Stimulated activated naive CD4-positive, alpha-beta T cell treated with Interleukin-2 at 50 U/mL for 16 hours (primary cell): ENCODE results near the gene PRRC2B.
"Not testable (repeated sequence)": the region's sequence is repeated elsewhere in the genome, so short reads cannot be mapped to it uniquely, and the experiment has no call there.

ENCODE experiments used
- DNase-seq: peaks from one replicate; lab custom pipeline; 2025; lab: John Stamatoyannopoulos, UW

PRRC2B gene

DNA sequence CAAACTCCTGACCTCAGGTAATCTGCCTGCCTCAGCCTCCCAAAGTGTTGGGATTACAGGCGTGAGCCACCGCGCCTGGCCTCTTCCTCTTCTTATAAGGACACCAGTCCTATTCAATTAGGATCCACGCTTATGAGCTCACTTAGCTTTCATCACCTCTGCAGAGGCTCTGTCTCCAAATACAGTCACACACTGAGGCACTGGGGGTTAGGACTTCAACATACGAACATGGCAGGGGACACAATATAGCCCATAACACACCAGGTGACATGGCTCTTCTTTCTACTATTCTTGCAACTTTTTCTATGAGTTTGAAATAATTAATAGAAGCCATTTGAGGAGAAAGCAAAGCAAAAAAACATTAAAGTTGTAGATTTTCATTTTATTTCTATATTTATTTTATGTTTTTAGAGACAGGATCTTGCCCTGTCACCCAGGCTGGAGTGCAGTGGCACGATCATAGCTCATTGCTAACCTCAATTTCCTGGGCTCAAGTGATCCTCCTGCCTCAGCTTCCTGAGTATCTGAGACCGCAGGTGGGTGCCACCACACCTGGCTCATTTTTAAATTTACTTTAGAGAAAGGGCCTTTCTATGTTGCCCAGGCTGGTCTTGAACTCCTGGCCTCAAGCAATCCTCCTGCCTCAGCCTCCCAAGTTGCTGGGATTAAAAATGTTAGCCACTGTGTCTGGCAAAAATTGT is 145.5 kb downstream of the PRRC2B start:
- DNase-seq, result peak; percentile 6

DNA sequence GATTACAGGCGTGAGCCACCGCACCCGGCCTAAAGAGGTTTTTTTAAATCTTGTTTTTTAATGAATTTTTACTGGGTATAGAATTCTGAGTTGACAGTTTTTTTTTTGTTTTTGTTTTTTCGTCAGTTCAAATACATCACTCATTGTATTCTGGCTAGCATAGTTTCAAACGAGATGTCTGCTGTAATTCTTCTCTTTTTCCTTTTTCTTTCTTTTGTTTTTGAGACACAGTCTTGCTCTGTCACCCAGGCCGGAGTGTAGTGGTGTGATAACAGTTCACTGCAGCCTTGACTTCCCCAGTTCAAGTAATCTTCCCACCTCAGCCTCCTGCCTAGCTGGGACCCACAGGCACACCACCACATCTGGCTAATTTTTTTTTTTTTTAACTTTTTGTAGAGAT is 149.3 kb downstream of the PRRC2B start:
- no peak for DNase-seq

DNA sequence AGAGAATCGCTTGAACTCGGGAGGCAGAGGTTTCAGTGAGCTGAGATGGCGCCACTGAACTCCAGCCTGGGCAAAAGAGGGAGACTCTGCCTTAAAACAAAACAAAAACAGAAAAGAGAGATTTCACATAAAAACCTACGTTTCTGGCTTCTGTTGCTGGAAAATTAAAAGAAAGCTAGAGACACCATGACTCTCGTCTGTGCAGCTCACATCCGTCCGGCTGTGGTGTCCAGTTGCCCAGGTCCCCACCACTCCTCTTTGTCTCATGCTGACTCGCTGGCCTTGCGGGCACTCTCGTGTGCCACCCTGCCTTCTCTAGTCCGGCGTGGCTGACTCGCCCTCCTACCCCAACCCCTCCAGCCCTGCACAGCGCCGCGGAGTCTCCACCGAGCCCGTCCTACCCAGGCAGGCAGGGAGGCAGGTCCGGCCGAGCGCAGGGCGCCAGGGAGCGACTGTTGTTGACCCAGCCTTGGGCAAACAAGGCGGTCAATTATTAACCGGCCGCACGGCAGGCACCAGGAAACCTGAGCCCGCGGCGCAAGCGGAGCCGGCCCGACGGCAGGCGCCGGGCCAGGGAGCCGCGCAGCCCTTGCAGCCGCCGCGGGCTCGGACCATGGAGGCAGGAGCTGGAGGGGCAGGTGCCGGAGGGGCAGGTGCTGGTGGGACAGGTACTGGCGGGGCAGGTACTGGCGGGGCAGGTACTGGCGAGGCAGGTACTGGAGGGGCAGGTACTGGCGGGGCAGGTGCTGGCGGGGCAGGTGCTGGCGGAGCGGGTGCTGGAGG is 151.3 kb downstream of the PRRC2B start, which contains the start of gene PRRT1B:
PRRT1B (plus strand) TSS at position 521 of the 783 bp plus-strand sequence; CDS start at position 614, 93 bp downstream.
- no peak for DNase-seq

DNA sequence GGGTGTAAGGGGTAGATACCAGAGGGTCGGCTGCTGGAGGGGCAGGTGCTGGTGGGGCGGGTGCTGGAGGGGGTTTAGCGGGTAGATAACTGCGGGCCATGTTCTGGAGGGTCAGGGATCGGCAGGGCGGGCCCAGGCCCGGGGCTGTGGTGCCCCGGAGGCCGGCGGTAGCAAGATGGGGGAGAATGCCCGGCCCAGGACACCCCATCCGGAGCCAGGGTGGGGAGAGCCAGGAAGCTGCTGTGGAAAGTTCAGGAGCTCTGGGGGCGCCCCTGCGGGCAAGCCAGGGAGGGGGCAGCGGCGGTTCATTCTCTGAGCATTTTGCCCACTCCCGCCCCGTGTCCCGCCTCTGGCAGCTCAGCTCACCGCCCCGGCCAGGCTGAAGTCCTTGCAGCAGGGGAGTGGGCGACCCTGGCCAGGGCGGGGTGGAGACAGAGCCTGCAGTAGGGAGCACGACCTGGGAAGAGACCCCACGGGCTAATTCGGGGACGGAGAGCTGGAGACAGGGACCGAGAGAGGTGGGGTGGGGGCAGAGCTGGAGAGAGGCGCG is 152.0 kb downstream of the PRRC2B start:
- no peak for DNase-seq

DNA sequence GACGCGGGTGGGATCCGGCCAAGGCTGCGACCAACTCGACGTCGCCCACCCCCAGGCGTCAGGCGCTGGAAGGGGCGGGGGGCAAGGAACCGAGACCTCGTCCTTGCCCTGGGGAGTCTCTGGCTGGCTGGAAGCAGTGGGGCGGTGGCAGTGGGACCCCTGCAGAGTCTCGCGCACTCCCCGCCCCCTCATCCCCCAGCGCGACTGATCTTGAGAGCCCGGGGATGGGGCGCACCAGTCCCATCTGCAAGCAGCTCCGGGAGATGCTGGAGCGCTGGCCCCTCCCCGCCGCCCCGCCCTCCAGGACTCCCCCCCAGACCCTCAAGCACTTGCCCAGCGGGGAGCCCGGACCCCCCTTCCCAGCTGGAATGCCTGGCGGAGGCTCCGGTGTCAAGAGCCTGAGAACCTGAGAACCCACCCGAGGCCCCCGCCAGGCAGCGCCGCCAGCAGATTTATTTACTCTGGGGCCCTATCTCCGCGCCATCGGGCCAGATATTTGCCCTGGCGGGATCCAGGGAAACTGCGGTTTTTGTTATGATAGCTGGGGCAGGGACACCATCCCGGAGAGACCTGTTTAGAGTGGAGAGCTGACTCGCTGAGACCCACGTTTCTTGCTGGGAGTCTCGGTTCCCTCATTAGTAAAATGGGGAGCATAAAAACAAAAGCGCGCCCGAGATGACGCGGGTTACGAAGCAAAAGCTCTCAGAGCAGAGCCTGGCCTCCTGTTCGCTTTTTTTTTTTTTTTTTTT is 152.6 kb downstream of the PRRC2B start:
- DNase-seq, result peak; percentile 8

DNA sequence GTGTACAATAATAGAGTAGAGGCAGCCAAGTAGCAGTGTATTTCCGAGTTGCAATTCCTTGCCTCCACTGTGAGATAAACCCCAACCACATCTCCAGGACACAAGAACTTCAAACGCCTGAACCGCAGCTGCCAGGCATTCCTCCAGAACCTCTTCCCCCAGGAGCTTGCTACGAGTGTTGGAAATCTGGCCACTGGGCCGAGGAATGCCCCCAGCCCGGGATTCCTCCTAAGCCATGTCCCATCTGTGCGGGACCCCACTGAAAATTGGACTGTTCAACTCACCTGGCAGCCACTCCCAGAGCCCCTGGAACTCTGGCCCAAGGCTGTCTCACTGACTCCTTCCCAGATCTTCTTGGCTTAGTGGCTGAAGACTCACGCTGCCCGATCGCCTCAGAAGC is 155.3 kb downstream of the PRRC2B start:
- not testable (repeated sequence) for DNase-seq
